HCT116 (cell line): ENCODE measurements around the gene NDC1. TPM values are rescaled to one million over a fixed set of nuclear protein-coding genes. Genes with fewer than 3 reads are reported as not detected.

Experiments used
- ATAC-seq: fragments of 200-7000 bp; cut with Tn5 transposase; 2 replicates; pipeline ENCODE4 v1.9.1; 2020; ENCODE audit warnings: mild to moderate bottlenecking, moderate library complexity
- BruUV-seq: library from RNA; stranded (reverse); fragments of 400-500 nt; replicated peaks from 2 replicates; lab custom pipeline; 2021; lab: Mats Ljungman, UMichigan
- CTCF ChIA-PET: fragments of 300-600 bp; sonication (Branson Sonifier 250); formaldehyde crosslinking; loops from one replicate; lab custom pipeline; 2021; ENCODE audit warnings: antibody characterized with exemption; lab: Charles Lee
- POLR2A ChIA-PET: fragments of 300-600, 350-600 bp; sonication (Branson Sonifier 250); formaldehyde crosslinking; loops from one replicate; lab custom pipeline; 2021; ENCODE audit warnings: antibody characterized with exemption; lab: Charles Lee
- RAD21 ChIA-PET, 2 experiments: fragments of 300-600 bp; sonication (Branson Sonifier 250); formaldehyde crosslinking; loops; one replicate each; lab custom pipeline; 2023; ENCODE audit warnings: low total read pairs in 2 of 2; ENCODE audit not compliant: uncharacterized antibody in 2 of 2, unreplicated experiment in 2 of 2, low non-redundant PET in 1 of 2; lab: Charles Lee
- DNase-seq: peaks from one replicate; pipeline ENCODE4 v3.0.0-alpha.2; 2010; ENCODE audit warnings: low read depth, low spot score
- H2AFZ ChIP-seq: fragments of 200-600 bp; shearing (Covaris generic), sonication (generic); 2 replicates; pipeline ENCODE4 v1.6.1; 2017; ENCODE audit warnings: low read depth, mixed run types, mixed read lengths, antibody characterized with exemption, low read length; ENCODE audit not compliant: poor library complexity, severe bottlenecking
- H3K27ac ChIP-seq: 2 replicates; pipeline ENCODE4 v1.5.1; 2012; ENCODE audit warnings: low read depth, low read length
- H3K27me3 ChIP-seq: fragments of 200-600 bp; sonication (generic); 2 replicates; pipeline ENCODE4 v1.6.1; 2016; ENCODE audit warnings: mixed run types, low read length, mixed read lengths; ENCODE audit not compliant: insufficient read depth
- H3K36me3 ChIP-seq, 2 experiments: fragments of 200-500 bp in 1 of 2; fragments of 200-600 bp in 1 of 2; sonication (Bioruptor generic) in 1 of 2; sonication (generic) in 1 of 2; 2 replicates each; pipeline versions ENCODE4 v1.5.1 to v1.6.1; 2014 to 2016; ENCODE audit warnings: low read length in 2 of 2, inconsistent platforms in 1 of 2, mixed read lengths in 1 of 2, mixed run types in 1 of 2; ENCODE audit not compliant: insufficient read depth in 2 of 2, control insufficient read depth in 1 of 2
- H3K4me1 ChIP-seq, 2 experiments: fragments of 200-600 bp in 1 of 2; sonication (generic) in 1 of 2; 2 replicates each; pipeline versions ENCODE4 v1.5.1 to v1.6.1; 2012 to 2017; ENCODE audit warnings: low read length in 2 of 2, inconsistent platforms in 1 of 2, mild to moderate bottlenecking in 1 of 2, mixed read lengths in 1 of 2, mixed run types in 1 of 2, moderate library complexity in 1 of 2; ENCODE audit not compliant: insufficient read depth in 2 of 2, control insufficient read depth in 1 of 2
- H3K4me2 ChIP-seq: fragments of 200-600 bp; sonication (generic); 2 replicates; pipeline ENCODE4 v1.6.1; 2017; ENCODE audit warnings: mixed run types, low read length, mixed read lengths
- H3K4me3 ChIP-seq, 2 experiments: fragments of 200-600 bp in 1 of 2; sonication (generic) in 1 of 2; replicated peaks in 1 of 2; 2 replicates each; pipeline ENCODE4 v1.5.1; 2011 to 2016; ENCODE audit warnings: low read length in 2 of 2, control low read depth in 1 of 2, low read depth in 1 of 2, mild to moderate bottlenecking in 1 of 2, mixed read lengths in 1 of 2, mixed run types in 1 of 2
- H3K79me2 ChIP-seq: fragments of 200-600 bp; sonication (generic); 2 replicates; pipeline ENCODE4 v1.6.1; 2017; ENCODE audit warnings: mild to moderate bottlenecking, mixed run types, low read length, moderate library complexity, mixed read lengths; ENCODE audit not compliant: insufficient read depth
- H3K9ac ChIP-seq: fragments of 200-600 bp; sonication (generic); 2 replicates; pipeline ENCODE4 v1.6.1; 2016; ENCODE audit warnings: low read length, mixed read lengths
- H3K9me2 ChIP-seq: fragments of 200-600 bp; sonication (generic), shearing (Covaris generic); 2 replicates; pipeline ENCODE4 v1.6.1; 2017; ENCODE audit warnings: mixed run types, mild to moderate bottlenecking, moderate library complexity; ENCODE audit not compliant: insufficient read depth
- H3K9me3 ChIP-seq, 2 experiments: fragments of 200-500 bp in 1 of 2; fragments of 200-600 bp in 1 of 2; sonication (Bioruptor generic) in 1 of 2; sonication (generic) in 1 of 2; 2 replicates each; pipeline ENCODE4 v1.6.1; 2014 to 2017; ENCODE audit warnings: low read length in 2 of 2, mixed read lengths in 2 of 2, inconsistent platforms in 1 of 2, low read depth in 1 of 2, mild to moderate bottlenecking in 1 of 2, mixed run types in 1 of 2, moderate library complexity in 1 of 2; ENCODE audit not compliant: control insufficient read depth in 1 of 2, insufficient read depth in 1 of 2
- H4K20me1 ChIP-seq: fragments of 200-600 bp; sonication (generic), shearing (Covaris generic); 2 replicates; pipeline ENCODE4 v1.6.1; 2017; ENCODE audit warnings: mixed run types, mild to moderate bottlenecking, moderate library complexity; ENCODE audit not compliant: insufficient read depth
- ATF3 ChIP-seq: IDR thresholded peaks from 2 replicates; pipeline ENCODE4 v1.6.1; 2012
- CBX3 ChIP-seq: IDR thresholded peaks from 2 replicates; pipeline ENCODE4 v1.6.1; 2012; ENCODE audit warnings: low read depth
- CEBPB ChIP-seq: IDR thresholded peaks from 2 replicates; pipeline ENCODE4 v1.6.1; 2012; ENCODE audit warnings: low read depth
- EGR1 ChIP-seq: IDR thresholded peaks from 2 replicates; pipeline ENCODE4 v1.6.1; 2012; ENCODE audit warnings: low read depth
- EZH2phosphoT487 ChIP-seq: fragments of 200-600 bp; IDR thresholded peaks from 2 replicates; pipeline ENCODE4 v1.6.1; 2018; ENCODE audit warnings: antibody characterized with exemption, borderline replicate concordance
- FOSL1 ChIP-seq: IDR thresholded peaks from 2 replicates; pipeline ENCODE4 v1.6.1; 2012; ENCODE audit warnings: low read depth
- MAX ChIP-seq: IDR thresholded peaks from 2 replicates; pipeline ENCODE4 v1.6.1; 2012
- POLR2A ChIP-seq: IDR thresholded peaks from 2 replicates; pipeline ENCODE4 v1.7.0; 2011; ENCODE audit warnings: borderline replicate concordance; ENCODE audit not compliant: insufficient read depth, insufficient read length; ENCODE audit errors: extremely low read depth
- RAD21 ChIP-seq: IDR thresholded peaks from 2 replicates; pipeline ENCODE4 v1.6.1; 2012; ENCODE audit warnings: low read depth, mild to moderate bottlenecking
- REST ChIP-seq: IDR thresholded peaks from 2 replicates; pipeline ENCODE4 v1.6.1; 2012; ENCODE audit warnings: low read depth
- SIN3A ChIP-seq: IDR thresholded peaks from 2 replicates; pipeline ENCODE4 v1.6.1; 2012; ENCODE audit warnings: low read depth
- SP1 ChIP-seq: IDR thresholded peaks from 2 replicates; pipeline ENCODE4 v1.6.1; 2012; ENCODE audit warnings: low read depth
- YY1 ChIP-seq: IDR thresholded peaks from 2 replicates; pipeline ENCODE4 v1.6.1; 2011; ENCODE audit warnings: low read length, low read depth, moderate library complexity, mild to moderate bottlenecking; ENCODE audit not compliant: insufficient replicate concordance; ENCODE audit errors: extremely low read depth
- ZFX ChIP-seq: fragments of 450-650 bp; IDR thresholded peaks from 2 replicates; pipeline ENCODE4 v1.6.1; 2017
- ZNF274 ChIP-seq: fragments of 200-500 bp; sonication (Bioruptor generic); IDR thresholded peaks from 2 replicates; pipeline ENCODE4 v1.6.1; 2014; ENCODE audit warnings: mild to moderate bottlenecking, low read depth, low read length, inconsistent platforms
- intact Hi-C: fragments of 100-400 bp; cut with micrococcal nuclease; formaldehyde crosslinking; loops from 2 replicates; pipeline ENCODE4 v1.10.0; 2022
- total RNA-seq: library from RNA; stranded (reverse); gene quantifications from one replicate; pipeline ENCODE4 v1.2.1, GENCODE V29; 2021; ENCODE audit not compliant: unreplicated experiment

Gene NDC1
- total RNA-seq, 1 experiment from 2014 or later: 54.7 TPM

GRCh38 chr1:53847980-53848379, 9.9 kb upstream of the NDC1 start:
- POLR2A ChIA-PET: no interaction called here
- intact Hi-C loops: no loop called here
- CTCF ChIA-PET: interaction anchor here (1.4 to 1.5 kb wide), 2 partner anchors 13 to 31 kb away, joined by 3 to 6 read pairs; no protein-coding TSS in a partner anchor

GRCh38 chr1:53842347-53842746, 4.3 kb upstream of the NDC1 start:
- RAD21 ChIA-PET: no interaction called here
- no peak overlapping the region for H3K9ac ChIP-seq
- CTCF ChIA-PET: no interaction called here

More at GRCh38 chr1:53847980-53848379, 9.9 kb upstream of the NDC1 start:
- no peak for DNase-seq
- no peaks in the 10 kb centered on the region for H3K27me3 ChIP-seq
- no peaks in the 10 kb centered on the region for H3K9me2 ChIP-seq
- H3K9ac ChIP-seq: no peak overlapping the region
- no peaks in the 10 kb centered on the region; a peak in 1 of 4 replicates for H3K9me3 ChIP-seq
- H2AFZ ChIP-seq: no peak overlapping the region
- no peak for TF ChIP-seq RAD21
- no TSS peak for BruUV-seq
- H3K4me3 ChIP-seq: no peak overlapping the region
- RAD21 ChIA-PET: no interaction called here
- no peaks in the 10 kb centered on the region for H3K36me3 ChIP-seq
- no peak for ATAC-seq
- H3K4me1 ChIP-seq: no peaks in the 10 kb centered on the region
- no peak overlapping the region for H3K4me2 ChIP-seq
- H4K20me1 ChIP-seq: no peaks in the 10 kb centered on the region
- no peak overlapping the region for H3K27ac ChIP-seq
- no peaks in the 10 kb centered on the region for H3K79me2 ChIP-seq

More at GRCh38 chr1:53842347-53842746, 4.3 kb upstream of the NDC1 start:
- DNase-seq: no peak
- BruUV-seq: no TSS peak
- no peak overlapping the region for H2AFZ ChIP-seq
- H3K9me3 ChIP-seq: no peaks in the 10 kb centered on the region; a peak in 1 of 4 replicates
- H3K4me3 ChIP-seq: no peak overlapping the region
- no peaks in the 10 kb centered on the region for H4K20me1 ChIP-seq
- no peaks in the 10 kb centered on the region for H3K36me3 ChIP-seq
- no peak overlapping the region for H3K27ac ChIP-seq
- no peaks in the 10 kb centered on the region for H3K27me3 ChIP-seq
- TF ChIP-seq ZFX: no peak
- no peak for TF ChIP-seq EGR1
- TF ChIP-seq REST: no peak
- no peak for TF ChIP-seq POLR2A
- no peak for TF ChIP-seq ZNF274
- TF ChIP-seq FOSL1: no peak
- no peak for TF ChIP-seq CBX3
- no peak for TF ChIP-seq ATF3
- TF ChIP-seq CEBPB: no peak
- TF ChIP-seq SIN3A: no peak
- no peak for TF ChIP-seq EZH2phosphoT487
- TF ChIP-seq MAX: no peak
- TF ChIP-seq YY1: no peak
- no peak for TF ChIP-seq RAD21
- TF ChIP-seq SP1: no peak
- H3K9me2 ChIP-seq: no peaks in the 10 kb centered on the region
- H3K4me1 ChIP-seq: no peaks in the 10 kb centered on the region
- no peak overlapping the region for H3K4me2 ChIP-seq
- ATAC-seq: no peak
- peaks cover 7% of the 10 kb centered on the region for H3K79me2 ChIP-seq
- POLR2A ChIA-PET: no interaction called here
- intact Hi-C loops: no loop called here
